Measurements from ENCODE around the gene PCDH9. TPM values are rescaled to one million over a fixed set of nuclear protein-coding genes. Genes with fewer than 3 reads are reported as not detected.

The PCDH9 gene
- total and polyA plus RNA-seq, 8 donors: 0.46 to 3.8 (median 1.5) TPM

DNA sequence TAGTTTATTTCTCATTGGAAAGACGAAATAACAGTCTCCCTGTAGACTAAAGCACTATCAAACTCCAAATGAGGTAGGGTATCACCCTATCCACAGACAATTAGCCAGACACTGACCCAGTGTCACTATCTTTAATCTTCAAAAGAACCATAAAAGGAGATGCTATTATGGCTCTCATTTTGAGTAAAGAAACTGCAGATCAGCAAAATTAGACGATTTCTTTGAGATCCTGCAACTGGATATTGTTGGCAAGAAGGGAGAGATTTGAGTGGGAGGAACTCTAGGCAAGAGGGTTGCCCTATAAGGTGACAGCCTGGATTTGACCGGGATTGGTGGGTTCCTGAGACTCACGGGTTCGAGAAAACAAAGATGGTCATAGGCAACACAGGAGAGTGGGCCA lies 71.2 kb downstream of the PCDH9 start:
- no peaks in the 10 kb centered on the region for H3K27me3 ChIP-seq
- no peak for TF ChIP-seq CTCF (IDR thresholded peaks at IDR 0.05)
- no peak overlapping the region for H3K4me3 ChIP-seq
- no peak overlapping the region for H3K27ac ChIP-seq
- intact Hi-C loops (cut with DNase I): no loop called here
- no peak for FAIRE-seq
- DNase-seq: no peak
- ATAC-seq: no peak
- WGBS, 2 donors: 68 to 86% methylated on average over 5 of the region's 5 CpGs
- H3K36me3 ChIP-seq: no peaks in the 10 kb centered on the region
- H3K9me3 ChIP-seq: no peaks in the 10 kb centered on the region
- no peaks in the 10 kb centered on the region for H3K4me1 ChIP-seq

GRCh38 chr13:67156723-67157060 lies 73.4 kb downstream of the PCDH9 start:
- FAIRE-seq (no peak), DNase-seq (no peak), ATAC-seq (no peak)
- no peaks in the 10 kb centered on the region for H3K36me3 ChIP-seq
- no peaks in the 10 kb centered on the region for H3K27me3 ChIP-seq
- no peak for TF ChIP-seq CTCF (IDR thresholded peaks at IDR 0.05)
- no peak overlapping the region for H3K27ac ChIP-seq
- no peaks in the 10 kb centered on the region for H3K9me3 ChIP-seq
- intact Hi-C loops (cut with DNase I): no loop called here
- no peak overlapping the region for H3K4me3 ChIP-seq
- WGBS, 2 donors: 64 to 71% methylated on average over 7 of the region's 7 CpGs
- H3K4me1 ChIP-seq: no peaks in the 10 kb centered on the region

GRCh38 chr13:67155898-67156722 lies 74.0 kb downstream of the PCDH9 start:
- ATAC-seq (no peak), FAIRE-seq (no peak), DNase-seq (no peak)
- no peaks in the 10 kb centered on the region for H3K9me3 ChIP-seq
- no peak overlapping the region for H3K4me3 ChIP-seq
- 74 to 85% methylated on average over 24 of the region's 24 CpGs for WGBS, 2 donors
- no peaks in the 10 kb centered on the region for H3K27me3 ChIP-seq
- TF ChIP-seq CTCF (IDR thresholded peaks at IDR 0.05): no peak
- H3K4me1 ChIP-seq: no peaks in the 10 kb centered on the region
- no peaks in the 10 kb centered on the region for H3K36me3 ChIP-seq
- intact Hi-C loops (cut with DNase I): no loop called here
- no peak overlapping the region for H3K27ac ChIP-seq

GRCh38 chr13:67152085-67152484 lies 78.1 kb downstream of the PCDH9 start:
- no peak for FAIRE-seq
- H3K36me3 ChIP-seq: no peaks in the 10 kb centered on the region
- H3K27me3 ChIP-seq: no peaks in the 10 kb centered on the region
- H3K9me3 ChIP-seq: no peaks in the 10 kb centered on the region
- ATAC-seq: no peak
- no peak for TF ChIP-seq CTCF (IDR thresholded peaks at IDR 0.05)
- H3K4me1 ChIP-seq: no peaks in the 10 kb centered on the region
- H3K4me3 ChIP-seq: no peak overlapping the region
- no peak for DNase-seq
- intact Hi-C loops (cut with DNase I): no loop called here
- 72% methylated on average over 2 of the region's 2 CpGs for WGBS, 2 donors
- H3K27ac ChIP-seq: no peak overlapping the region

GRCh38 chr13:67151652-67152051 lies 78.5 kb downstream of the PCDH9 start:
- Histone ChIP-seq H3K27me3 (no peaks in the 10 kb centered on the region), H3K27ac (no peak overlapping the region), H3K36me3 (no peaks in the 10 kb centered on the region), H3K4me1 (no peaks in the 10 kb centered on the region), H3K9me3 (no peaks in the 10 kb centered on the region), H3K4me3 (no peak overlapping the region)
- FAIRE-seq (no peak), DNase-seq (no peak), ATAC-seq (no peak)
- intact Hi-C loops (cut with DNase I): no loop called here
- no peak for TF ChIP-seq CTCF (IDR thresholded peaks at IDR 0.05)
